ENCODE results near the gene GNPDA1.
A peak's percentile ranks its signal among the peaks of the same experiment; 100 is the strongest.

Gene GNPDA1

GRCh38 chr5:141989720-141990119, 23.1 kb downstream of the GNPDA1 start:
- DNase-seq, result no peak

- no peak for DNase-seq
Measured at GRCh38 chr5:141986072-141986471, 26.8 kb downstream of the GNPDA1 start.

- DNase-seq, result no peak
Measured at GRCh38 chr5:141982626-141983025, 30.2 kb downstream of the GNPDA1 start.

- DNase-seq, result no peak
Measured at GRCh38 chr5:141978389-141978788, 34.4 kb downstream of the GNPDA1 start.

GRCh38 chr5:141976176-141976575, 36.7 kb downstream of the GNPDA1 start:
- DNase-seq, result no peak

GRCh38 chr5:141973871-141974595, 38.8 kb downstream of the GNPDA1 start:
- no peak for DNase-seq

GRCh38 chr5:141969783-141970771, 42.8 kb downstream of the GNPDA1 start:
- DNase-seq, result no peak

GRCh38 chr5:141968914-141969608, 43.8 kb downstream of the GNPDA1 start, which contains the start of gene RNF14:
Gene RNF14 (plus strand): TSS chr5:141969105. CDS start chr5:141973589, 4,484 bp downstream.
- peak; percentile 92 for DNase-seq

- DNase-seq, result no peak
Measured at GRCh38 chr5:141966963-141967333, 45.9 kb downstream of the GNPDA1 start.

GRCh38 chr5:141966275-141966962, 46.4 kb downstream of the GNPDA1 start:
- DNase-seq, result no peak

GRCh38 chr5:141965071-141965470, 47.8 kb downstream of the GNPDA1 start:
- DNase-seq, result no peak

- no peak for DNase-seq
Measured at GRCh38 chr5:141963701-141964100, 49.1 kb downstream of the GNPDA1 start.

- no peak for DNase-seq
Measured at GRCh38 chr5:141961466-141961865, 51.4 kb downstream of the GNPDA1 start.

GRCh38 chr5:141960449-141961323, 52.1 kb downstream of the GNPDA1 start:
- peak; percentile 87 for DNase-seq

GRCh38 chr5:141960018-141960417, 52.8 kb downstream of the GNPDA1 start:
- peak; percentile 20 for DNase-seq

GRCh38 chr5:141958546-141959172, 54.2 kb downstream of the GNPDA1 start:
- DNase-seq, result no peak

GRCh38 chr5:141958113-141958512, 54.7 kb downstream of the GNPDA1 start, which contains the start of gene PCDH12:
Gene PCDH12 (minus strand): TSS chr5:141958202. CDS start chr5:141957851, 351 bp downstream.
- no peak for DNase-seq

- no peak for DNase-seq
Measured at GRCh38 chr5:141957367-141957996, 55.3 kb downstream of the GNPDA1 start.

GRCh38 chr5:141954194-141954593, 58.6 kb downstream of the GNPDA1 start:
- DNase-seq, result no peak

- DNase-seq, result no peak
Measured at GRCh38 chr5:141952020-141952419, 60.8 kb downstream of the GNPDA1 start.
